H1 (cell line): ENCODE measurements around the gene FANCF. TPM values are rescaled to one million over a fixed set of nuclear protein-coding genes. Genes with fewer than 3 reads are reported as not detected.

Experiments used
- CTCF ChIA-PET: fragments of 300-600 bp; sonication (Branson Sonifier 250); formaldehyde crosslinking; loops from one replicate; lab custom pipeline; 2021; ENCODE audit not compliant: partially characterized antibody; lab: Charles Lee
- POLR2A ChIA-PET: fragments of 300-600 bp; sonication (Branson Sonifier 250); formaldehyde crosslinking; loops from one replicate; lab custom pipeline; 2021; ENCODE audit warnings: inconsistent platforms; ENCODE audit not compliant: partially characterized antibody; lab: Charles Lee
- DNase-seq, 2 experiments: peaks; one replicate each; pipeline versions ENCODE4 v3.0.0 to v3.0.0-alpha.2; 2010 to 2022; ENCODE audit warnings: low spot score in 2 of 2, low read depth in 1 of 2, mixed read lengths in 1 of 2
- FAIRE-seq: peaks from 2 replicates; lab custom pipeline; 2011; peaks lifted over from hg19 to GRCh38; lab: Jason Lieb, UNC
- H2AFZ ChIP-seq: 2 replicates; pipeline ENCODE4 v1.8.1; 2012; ENCODE audit warnings: low read length, inconsistent platforms
- H2AK5ac ChIP-seq: 2 replicates; pipeline ENCODE4 v1.6.1; 2013; ENCODE audit warnings: low read depth, low read length
- H2BK120ac ChIP-seq: replicated peaks from 2 replicates; pipeline ENCODE3; 2013; ENCODE audit warnings: low read depth, low read length, inconsistent platforms
- H2BK12ac ChIP-seq: 2 replicates; pipeline ENCODE4 v1.6.1; 2013; ENCODE audit warnings: low read depth, low read length
- H2BK15ac ChIP-seq: 2 replicates; pipeline ENCODE4 v1.6.1; 2013; ENCODE audit warnings: low read length
- H2BK20ac ChIP-seq: 2 replicates; pipeline ENCODE4 v1.6.1; 2013; ENCODE audit warnings: low read length
- H2BK5ac ChIP-seq: 2 replicates; pipeline ENCODE4 v1.6.1; 2013; ENCODE audit warnings: low read depth, low read length
- H3K14ac ChIP-seq: 2 replicates; pipeline ENCODE4 v1.6.1; 2013; ENCODE audit warnings: inconsistent platforms; ENCODE audit not compliant: insufficient read length
- H3K18ac ChIP-seq: 2 replicates; pipeline ENCODE4 v1.6.1; 2013; ENCODE audit warnings: low read length; ENCODE audit errors: extremely low read depth
- H3K23ac ChIP-seq: 2 replicates; pipeline ENCODE4 v1.6.1; 2013; ENCODE audit warnings: inconsistent platforms; ENCODE audit not compliant: insufficient read length
- H3K23me2 ChIP-seq: 2 replicates; pipeline ENCODE4 v1.6.1; 2013; ENCODE audit warnings: low read depth, low read length
- H3K27ac ChIP-seq: 2 replicates; pipeline ENCODE4 v1.6.1; 2011; ENCODE audit warnings: low read depth, low read length, inconsistent platforms
- H3K27me3 ChIP-seq, 4 experiments: replicated peaks in 1 of 4; 1 replicate in 1 of 4; 2 replicates in 3 of 4; pipeline versions ENCODE4 v1.6.1 to v1.8.1; 2011 to 2013; ENCODE audit warnings: low read length in 3 of 4, mild to moderate bottlenecking in 3 of 4, inconsistent platforms in 2 of 4, mixed read lengths in 2 of 4, moderate library complexity in 1 of 4; ENCODE audit not compliant: control insufficient read depth in 3 of 4, insufficient read depth in 3 of 4; ENCODE audit errors: extremely low read depth in 1 of 4
- H3K36me3 ChIP-seq, 4 experiments: 2 replicates each; pipeline versions ENCODE4 v1.6.1 to v1.8.1; 2011 to 2013; ENCODE audit warnings: mild to moderate bottlenecking in 4 of 4, low read length in 3 of 4, moderate library complexity in 2 of 4, control low read depth in 1 of 4, inconsistent platforms in 1 of 4; ENCODE audit not compliant: insufficient read depth in 4 of 4, control insufficient read depth in 2 of 4
- H3K4ac ChIP-seq: replicated peaks from 2 replicates; pipeline ENCODE3; 2013; ENCODE audit warnings: low read length, low read depth, mixed read lengths, inconsistent platforms; ENCODE audit not compliant: insufficient read length
- H3K4me1 ChIP-seq, 4 experiments: replicated peaks in 1 of 4; 1 replicate in 1 of 4; 2 replicates in 3 of 4; pipeline versions ENCODE4 v1.6.1 to v1.8.1; 2011 to 2013; ENCODE audit warnings: low read length in 3 of 4, inconsistent platforms in 2 of 4, mixed read lengths in 1 of 4; ENCODE audit not compliant: insufficient read depth in 4 of 4, control insufficient read depth in 3 of 4
- H3K4me2 ChIP-seq, 2 experiments: 2 replicates each; pipeline versions ENCODE4 v1.6.1 to v1.8.1; 2011 to 2013; ENCODE audit warnings: low read depth in 2 of 2, low read length in 2 of 2, control low read depth in 1 of 2, inconsistent platforms in 1 of 2, mild to moderate bottlenecking in 1 of 2; ENCODE audit not compliant: insufficient read depth in 1 of 2
- H3K4me3 ChIP-seq, 4 experiments: fragments of 200-600, 300-600 bp in 1 of 4; sonication (generic), shearing (Covaris generic), sonication (Bioruptor Twin) in 1 of 4; 2 replicates each; pipeline versions ENCODE4 v1.5.1 to v1.8.1; 2011 to 2016; ENCODE audit warnings: low read length in 4 of 4, low read depth in 3 of 4, control low read depth in 2 of 4, inconsistent platforms in 2 of 4, mild to moderate bottlenecking in 2 of 4, mixed read lengths in 1 of 4, moderate library complexity in 1 of 4; ENCODE audit not compliant: insufficient read depth in 2 of 4; ENCODE audit errors: extremely low read depth in 1 of 4
- H3K56ac ChIP-seq: replicated peaks from 2 replicates; pipeline ENCODE3; 2013; ENCODE audit warnings: low read depth, mild to moderate bottlenecking, mixed read lengths, low read length, inconsistent platforms; ENCODE audit not compliant: insufficient read length
- H3K79me1 ChIP-seq: 2 replicates; pipeline ENCODE4 v1.6.1; 2013; ENCODE audit warnings: low read depth, low read length, control low read depth
- H3K79me2 ChIP-seq, 2 experiments: 2 replicates each; pipeline versions ENCODE4 v1.6.1 to v1.8.1; 2012 to 2013; ENCODE audit warnings: low read length in 2 of 2, mild to moderate bottlenecking in 2 of 2, inconsistent platforms in 1 of 2; ENCODE audit not compliant: insufficient read depth in 2 of 2, control insufficient read depth in 1 of 2
- H3K9ac ChIP-seq, 4 experiments: replicated peaks in 1 of 4; 1 replicate in 1 of 4; 2 replicates in 3 of 4; pipeline versions ENCODE4 v1.6.1 to v1.8.1; 2011 to 2013; ENCODE audit warnings: low read depth in 3 of 4, low read length in 3 of 4, control low read depth in 2 of 4, mild to moderate bottlenecking in 2 of 4, moderate library complexity in 2 of 4, inconsistent platforms in 1 of 4; ENCODE audit errors: extremely low read depth in 1 of 4
- H3K9me3 ChIP-seq, 2 experiments: 2 replicates each; pipeline versions ENCODE4 v1.6.1 to v1.8.1; 2012 to 2013; ENCODE audit warnings: mild to moderate bottlenecking in 2 of 2, moderate library complexity in 2 of 2, control low read depth in 1 of 2, inconsistent platforms in 1 of 2, low read depth in 1 of 2, low read length in 1 of 2, mixed read lengths in 1 of 2; ENCODE audit not compliant: insufficient read depth in 2 of 2
- H4K20me1 ChIP-seq, 2 experiments: replicated peaks in 1 of 2; 2 replicates each; pipeline versions ENCODE3 to v1.8.1; 2011 to 2013; ENCODE audit warnings: inconsistent platforms in 2 of 2, low read length in 2 of 2, mild to moderate bottlenecking in 1 of 2; ENCODE audit not compliant: insufficient read depth in 2 of 2, control insufficient read depth in 1 of 2
- H4K5ac ChIP-seq: 2 replicates; pipeline ENCODE4 v1.6.1; 2013; ENCODE audit warnings: low read length, low read depth, mixed read lengths, inconsistent platforms; ENCODE audit not compliant: insufficient read length
- H4K8ac ChIP-seq: 2 replicates; pipeline ENCODE4 v1.8.0; 2013; ENCODE audit warnings: mild to moderate bottlenecking, moderate library complexity, low read length, inconsistent platforms; ENCODE audit not compliant: insufficient read depth; ENCODE audit errors: extremely low read depth
- H4K91ac ChIP-seq: replicated peaks from 2 replicates; pipeline ENCODE3; 2013; ENCODE audit warnings: low read length, mixed read lengths, inconsistent platforms; ENCODE audit not compliant: insufficient read length
- ATF2 ChIP-seq: IDR thresholded peaks from 2 replicates; pipeline ENCODE4 v1.6.1; 2012; ENCODE audit warnings: low read length, inconsistent platforms
- E2F6 ChIP-seq: IDR thresholded peaks from 2 replicates; pipeline ENCODE4 v1.6.1; 2012; ENCODE audit warnings: inconsistent platforms
- EZH2 ChIP-seq: fragments of 200-600 bp; sonication (generic); IDR thresholded peaks from 2 replicates; pipeline ENCODE4 v1.7.1; 2012; ENCODE audit warnings: low read depth, mild to moderate bottlenecking, moderate library complexity, low read length, inconsistent platforms; ENCODE audit not compliant: severe bottlenecking
- FOSL1 ChIP-seq: IDR thresholded peaks from 2 replicates; pipeline ENCODE4 v1.6.1; 2011; ENCODE audit warnings: mild to moderate bottlenecking, low read depth, low read length, moderate library complexity; ENCODE audit not compliant: insufficient read depth
- GTF2F1 ChIP-seq: IDR thresholded peaks from 2 replicates; pipeline ENCODE4 v1.6.1; 2012; ENCODE audit warnings: low read depth, low read length, improper control_type of control experiment, borderline replicate concordance
- HDAC2 ChIP-seq, 2 experiments: fragments of 300-600 bp in 1 of 2; sonication (generic) in 1 of 2; IDR thresholded peaks; 2 replicates each; pipeline ENCODE4 v1.6.1; 2011 to 2012; ENCODE audit warnings: low read depth in 2 of 2, low read length in 2 of 2, mild to moderate bottlenecking in 2 of 2, moderate library complexity in 2 of 2, borderline replicate concordance in 1 of 2, inconsistent platforms in 1 of 2
- JUN ChIP-seq: IDR thresholded peaks from 2 replicates; pipeline ENCODE4 v1.6.1; 2011; ENCODE audit warnings: low read depth, mild to moderate bottlenecking, improper control_type of control experiment, low read length
- POU5F1 ChIP-seq: IDR thresholded peaks from 2 replicates; pipeline ENCODE4 v1.6.1; 2011; ENCODE audit warnings: low read depth, mild to moderate bottlenecking, low read length, moderate library complexity
- RNF2 ChIP-seq: fragments of 200-900, 300-1000 bp; sonication (generic); IDR thresholded peaks from 2 replicates; pipeline ENCODE4 v1.7.1; 2016; ENCODE audit warnings: borderline replicate concordance, low read depth, mild to moderate bottlenecking, antibody characterized with exemption, low read length; ENCODE audit not compliant: poor library complexity, severe bottlenecking; ENCODE audit errors: missing control alignments
- RXRA ChIP-seq: IDR thresholded peaks from 2 replicates; pipeline ENCODE4 v1.6.1; 2011; ENCODE audit warnings: low read depth, mild to moderate bottlenecking, low read length, moderate library complexity; ENCODE audit not compliant: insufficient read depth
- SIRT6 ChIP-seq: IDR thresholded peaks from one replicate; pipeline ENCODE4 v1.7.1; 2012; ENCODE audit warnings: low read length, inconsistent platforms
- SUZ12 ChIP-seq: fragments of 200-600 bp; sonication (generic); IDR thresholded peaks from 2 replicates; pipeline ENCODE4 v1.6.1; 2012; ENCODE audit warnings: mild to moderate bottlenecking, inconsistent platforms, low read length, moderate library complexity, mixed read lengths
- polyA plus RNA-seq, 7 experiments: library from polyadenylated mRNA; depleted of rRNA in 3 of 7; stranded (reverse) in 5 of 7; unstranded in 2 of 7; fragments of >200 nt in 5 of 7; fragments of 200-250 nt in 2 of 7; gene quantifications; 1 replicate in 5 of 7; 2 replicates in 1 of 7; 4 replicates in 1 of 7; pipeline versions ENCODE4 v1.2.1 to v1.2.3, GENCODE V29; 2011 to 2013; ENCODE audit warnings: missing spikeins in 2 of 7, mixed read lengths in 2 of 7
- total RNA-seq: library from RNA; stranded (reverse); fragmentation: NEBNext Ultra II Directional; extraction: Animal tissue kit (Norgen Biotek cat#: 25700); gene quantifications from 2 replicates; pipeline ENCODE4 v1.2.1, GENCODE V29; 2021

The FANCF gene
- total and polyA plus RNA-seq, 2 of the 8 experiments (the other 6 are each of a cell fraction or from before 2014, with no cell fraction given), result 10.0 to 29.4 TPM

DNA sequence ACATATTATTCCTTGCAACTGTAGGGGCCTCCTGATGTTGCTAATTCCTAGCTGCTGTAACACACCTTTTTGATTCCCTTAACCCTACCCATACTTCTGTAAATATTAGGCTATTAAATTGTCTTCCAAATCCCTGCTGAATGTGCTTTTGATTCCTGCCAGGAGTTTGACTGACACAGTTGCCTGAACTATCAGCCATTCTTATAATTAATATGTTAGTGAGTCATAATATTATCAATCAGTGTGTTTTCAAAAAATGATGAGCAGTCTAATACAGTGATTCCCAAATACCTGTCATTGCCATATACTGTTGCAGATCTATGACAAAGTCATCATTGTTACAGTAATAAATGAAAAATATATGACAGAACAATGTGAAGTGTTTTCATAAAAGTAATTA, 15.9 kb upstream of the FANCF start:
- Histone ChIP-seq H4K91ac (no peak overlapping the region), H3K79me1 (no peaks in the 10 kb centered on the region), H3K9me3 (no peaks in the 10 kb centered on the region), H3K27ac (no peak overlapping the region), H3K56ac (no peak overlapping the region), H3K4me2 (no peak overlapping the region), H3K4me1 (peaks cover 0 to 4% (median 2%) of the 10 kb centered on the region in 4 experiments; a peak in 1 of 7 replicates), H2BK15ac (no peak overlapping the region), H3K23me2 (no peaks in the 10 kb centered on the region), H3K79me2 (no peaks in the 10 kb centered on the region), H3K18ac (no peak overlapping the region), H3K4ac (no peak overlapping the region), H4K8ac (no peak overlapping the region), H3K4me3 (no peak overlapping the region), H3K36me3 (no peaks in the 10 kb centered on the region), H2BK120ac (no peak overlapping the region), H2BK20ac (no peak overlapping the region), H3K9ac (no peak overlapping the region), H2AFZ (no peak overlapping the region), H2BK12ac (no peak overlapping the region), H2AK5ac (no peak overlapping the region), H2BK5ac (no peak overlapping the region), H3K14ac (peak overlapping the region; percentile 61), H4K5ac (no peak overlapping the region), H4K20me1 (no peaks in the 10 kb centered on the region), H3K23ac (no peak overlapping the region), H3K27me3 (no peaks in the 10 kb centered on the region)
- ChIA-PET POLR2A (no interaction called here), CTCF (no interaction called here)
- no peak for DNase-seq
- FAIRE-seq, result no peak
- TF ChIP-seq FOSL1, result no peak
- TF ChIP-seq E2F6, result no peak
- TF ChIP-seq ATF2, result no peak
- no peak for TF ChIP-seq RXRA
- no peak for TF ChIP-seq HDAC2 (IDR thresholded peaks at IDR 0.05; ENCODE audit: borderline replicate concordance in 1 of 2, low read depth in 2 of 2, low read length in 2 of 2)
- no peak for TF ChIP-seq POU5F1
- TF ChIP-seq SUZ12, result no peak
- no peak for TF ChIP-seq JUN
- no peak for TF ChIP-seq SIRT6
- TF ChIP-seq EZH2, result no peak
- TF ChIP-seq RNF2, result no peak
- no peak for TF ChIP-seq GTF2F1
